Esophagus (tissue), 2 donors: ENCODE results near the gene RGS11. TPM values are rescaled to one million over a fixed set of nuclear protein-coding genes. Genes with fewer than 3 reads are reported as not detected.

Experiments
- H3K27ac ChIP-seq, 2 donors: one replicate each; pipeline ENCODE4 v1.5.1; 2013; ENCODE audit warnings: low read depth in 2 of 2, mild to moderate bottlenecking in 2 of 2, inconsistent platforms in 1 of 2, low read length in 1 of 2, moderate library complexity in 1 of 2
- H3K27me3 ChIP-seq, 2 donors: one replicate each; pipeline ENCODE4 v1.6.1; 2013; ENCODE audit warnings: low read length in 2 of 2, control low read depth in 1 of 2, mild to moderate bottlenecking in 1 of 2; ENCODE audit not compliant: insufficient read depth in 2 of 2, control insufficient read depth in 1 of 2
- H3K36me3 ChIP-seq, 2 donors: one replicate each; pipeline ENCODE4 v1.6.1; 2013; ENCODE audit warnings: low read length in 1 of 2; ENCODE audit not compliant: control insufficient read depth in 2 of 2, insufficient read depth in 2 of 2
- H3K4me1 ChIP-seq, 2 donors: one replicate each; pipeline ENCODE4 v1.6.1; 2013; ENCODE audit warnings: low read length in 1 of 2; ENCODE audit not compliant: control insufficient read depth in 2 of 2, insufficient read depth in 2 of 2
- H3K4me3 ChIP-seq, 2 donors: one replicate each; pipeline ENCODE4 v1.5.1; 2013; ENCODE audit warnings: low read length in 2 of 2, mild to moderate bottlenecking in 2 of 2, low read depth in 1 of 2, moderate library complexity in 1 of 2
- H3K9me3 ChIP-seq, 2 donors: one replicate each; pipeline ENCODE4 v1.6.1; 2013; ENCODE audit warnings: mild to moderate bottlenecking in 2 of 2, low read depth in 1 of 2, low read length in 1 of 2, moderate library complexity in 1 of 2; ENCODE audit not compliant: control insufficient read depth in 2 of 2, insufficient read depth in 1 of 2
- WGBS, 2 donors: extraction: QIAGEN DNeasy Blood & Tissue Kit; methylation state at CpG; one replicate each; pipeline ENCODE4 v1.1.7; 2013; 5-methylcytosine and 5-hydroxymethylcytosine counted together
- polyA plus RNA-seq, 2 donors: library from polyadenylated mRNA; stranded (reverse); fragments of 200-250 nt; gene quantifications; one replicate each; pipeline ENCODE4 v1.2.3, GENCODE V29; 2013
- donor health status: healthy with polysubstance abuse.
- donor health status: Bipolar disorder and iron deficiency.

Gene RGS11
- polyA plus RNA-seq, 2 donors: 6.3 to 7.9 TPM

- peaks cover 0 to 3% of the 10 kb centered on the region in 2 donors for H3K9me3 ChIP-seq
- H3K4me3 ChIP-seq: no peak overlapping the region
- no peak overlapping the region for H3K27ac ChIP-seq
- WGBS, 2 donors: 53% methylated on average over 12 of the region's 12 CpGs
- H3K27me3 ChIP-seq: no peaks in the 10 kb centered on the region
- H3K4me1 ChIP-seq: peaks cover 4 to 15% of the 10 kb centered on the region in 2 donors
- H3K36me3 ChIP-seq: peaks cover 18 to 38% of the 10 kb centered on the region in 2 donors
These were observed 10.0 kb downstream of the RGS11 start for GRCh38 chr16:265711-266110.

GRCh38 chr16:265002-265529 lies 10.7 kb downstream of the RGS11 start:
- Histone ChIP-seq H3K9me3 (peaks cover 0 to 3% of the 10 kb centered on the region in 2 donors), H3K36me3 (peaks cover 24 to 43% of the 10 kb centered on the region in 2 donors), H3K4me3 (no peak overlapping the region), H3K27ac (no peak overlapping the region), H3K4me1 (peaks cover 4 to 15% of the 10 kb centered on the region in 2 donors), H3K27me3 (no peaks in the 10 kb centered on the region)
- WGBS, 2 donors: 91 to 98% methylated on average over 13 to 14 of the region's 14 CpGs

GRCh38 chr16:264440-264951 lies 11.2 kb downstream of the RGS11 start:
- peaks cover 4 to 15% of the 10 kb centered on the region in 2 donors for H3K4me1 ChIP-seq
- no peak overlapping the region for H3K27ac ChIP-seq
- no peak overlapping the region for H3K4me3 ChIP-seq
- H3K27me3 ChIP-seq: no peaks in the 10 kb centered on the region
- H3K36me3 ChIP-seq: peaks cover 27 to 46% of the 10 kb centered on the region in 2 donors
- H3K9me3 ChIP-seq: peaks cover 0 to 3% of the 10 kb centered on the region in 2 donors
- 86 to 87% methylated on average over 23 of the region's 23 CpGs for WGBS, 2 donors

- H3K27me3 ChIP-seq: no peaks in the 10 kb centered on the region
- WGBS, 2 donors: 90% methylated on average over 17 of the region's 17 CpGs
- H3K36me3 ChIP-seq: peaks cover 27 to 48% of the 10 kb centered on the region in 2 donors
- H3K27ac ChIP-seq: no peak overlapping the region
- peaks cover 0 to 3% of the 10 kb centered on the region in 2 donors for H3K9me3 ChIP-seq
- no peak overlapping the region for H3K4me3 ChIP-seq
- peaks cover 2 to 13% of the 10 kb centered on the region in 2 donors for H3K4me1 ChIP-seq
These were observed 11.8 kb downstream of the RGS11 start for GRCh38 chr16:263944-264343.

GRCh38 chr16:263182-263774 lies 12.5 kb downstream of the RGS11 start:
- no peak overlapping the region for H3K27ac ChIP-seq
- peaks cover 27 to 48% of the 10 kb centered on the region in 2 donors for H3K36me3 ChIP-seq
- H3K4me3 ChIP-seq: no peak overlapping the region
- H3K9me3 ChIP-seq: peaks cover 0 to 3% of the 10 kb centered on the region in 2 donors
- H3K4me1 ChIP-seq: peaks cover 0 to 7% of the 10 kb centered on the region in 2 donors
- H3K27me3 ChIP-seq: no peaks in the 10 kb centered on the region
- 91 to 94% methylated on average over 28 to 35 of the region's 35 CpGs for WGBS, 2 donors

GRCh38 chr16:262121-262745 lies 13.5 kb downstream of the RGS11 start:
- Histone ChIP-seq H3K4me3 (no peak overlapping the region), H3K27me3 (no peaks in the 10 kb centered on the region), H3K36me3 (peaks cover 27 to 48% of the 10 kb centered on the region in 2 donors)

GRCh38 chr16:261031-261691 lies 14.6 kb downstream of the RGS11 start:
- peaks cover 27 to 48% of the 10 kb centered on the region in 2 donors for H3K36me3 ChIP-seq
- H3K4me3 ChIP-seq: no peak overlapping the region
- 77 to 89% methylated on average over 27 to 28 of the region's 28 CpGs for WGBS, 2 donors
- H3K9me3 ChIP-seq: peaks cover 0 to 3% of the 10 kb centered on the region in 2 donors
- H3K27ac ChIP-seq: no peak overlapping the region
- H3K27me3 ChIP-seq: no peaks in the 10 kb centered on the region
- no peaks in the 10 kb centered on the region for H3K4me1 ChIP-seq

More at GRCh38 chr16:262121-262745, 13.5 kb downstream of the RGS11 start:
- peaks cover 0 to 3% of the 10 kb centered on the region in 2 donors for H3K9me3 ChIP-seq
- no peaks in the 10 kb centered on the region for H3K4me1 ChIP-seq
- no peak overlapping the region for H3K27ac ChIP-seq
- 92 to 94% methylated on average over 24 to 29 of the region's 29 CpGs for WGBS, 2 donors

GRCh38 chr16:260326-260725 lies 15.4 kb downstream of the RGS11 start:
- Histone ChIP-seq H3K9me3 (peaks cover 0 to 3% of the 10 kb centered on the region in 2 donors), H3K27ac (no peak overlapping the region), H3K27me3 (no peaks in the 10 kb centered on the region), H3K4me1 (no peaks in the 10 kb centered on the region), H3K36me3 (peaks cover 27 to 48% of the 10 kb centered on the region in 2 donors), H3K4me3 (no peak overlapping the region)
- WGBS, 2 donors: 94 to 96% methylated on average over 19 of the region's 19 CpGs

- Histone ChIP-seq H3K4me1 (no peaks in the 10 kb centered on the region), H3K27me3 (no peaks in the 10 kb centered on the region), H3K4me3 (no peak overlapping the region), H3K9me3 (peaks cover 0 to 3% of the 10 kb centered on the region in 2 donors), H3K36me3 (peaks cover 27 to 49% of the 10 kb centered on the region in 2 donors), H3K27ac (no peak overlapping the region)
- WGBS, 2 donors: 85 to 93% methylated on average over 13 of the region's 13 CpGs
These were observed 15.9 kb downstream of the RGS11 start for GRCh38 chr16:259814-260253.
